B cell (primary cell): ENCODE results near the gene VWA5B1. TPM values are rescaled to one million over a fixed set of nuclear protein-coding genes. Genes with fewer than 3 reads are reported as not detected.

Experiments used
- ATAC-seq: fragments of 200-7000 bp; cut with Tn5 transposase; one replicate; pipeline ENCODE4 v1.10.0; 2021; ENCODE audit warnings: low read depth, mild to moderate bottlenecking, moderate number of reproducible peaks, moderate library complexity
- CTCF ChIA-PET: fragments of 350-600 bp; sonication (Branson Sonifier 250); formaldehyde crosslinking; loops from one replicate; lab custom pipeline; 2021; ENCODE audit warnings: antibody characterized with exemption, inconsistent platforms; lab: Charles Lee
- POLR2A ChIA-PET: fragments of 350-600 bp; sonication (Branson Sonifier 250); formaldehyde crosslinking; loops from one replicate; lab custom pipeline; 2021; ENCODE audit warnings: antibody characterized with exemption; lab: Charles Lee
- DNase-seq: peaks from one replicate; pipeline ENCODE4 v3.0.0; 2013
- H2AFZ ChIP-seq: 2 replicates; pipeline ENCODE4 v1.6.1; 2012; ENCODE audit warnings: mild to moderate bottlenecking, low read depth, low read length; ENCODE audit not compliant: insufficient read depth, poor library complexity, severe bottlenecking
- H3K27ac ChIP-seq, 2 donors: 1 replicate in 1 of 2; 2 replicates in 1 of 2; pipeline ENCODE4 v1.5.1; 2012 to 2013; ENCODE audit warnings: low read length in 2 of 2, mild to moderate bottlenecking in 2 of 2, moderate library complexity in 1 of 2
- H3K27me3 ChIP-seq, 4 experiments: fragments of 200-600 bp in 1 of 4; sonication (generic) in 1 of 4; replicated peaks in 1 of 4; 1 replicate in 2 of 4; 2 replicates in 2 of 4; pipeline versions ENCODE4 v1.6.1 to v1.7.0; 2013 to 2016; ENCODE audit warnings: low read length in 3 of 4, mild to moderate bottlenecking in 2 of 4, mixed read lengths in 1 of 4, moderate library complexity in 1 of 4; ENCODE audit not compliant: insufficient read depth in 4 of 4, control insufficient read depth in 3 of 4; ENCODE audit errors: control extremely low read depth in 1 of 4
- H3K36me3 ChIP-seq, 2 experiments: replicated peaks in 1 of 2; 1 replicate in 1 of 2; 2 replicates in 1 of 2; pipeline versions ENCODE4 v1.6.1 to v1.7.1; 2013; ENCODE audit warnings: low read length in 1 of 2; ENCODE audit not compliant: insufficient read depth in 2 of 2, control insufficient read depth in 1 of 2; ENCODE audit errors: control extremely low read depth in 1 of 2, extremely low read depth in 1 of 2
- H3K4me1 ChIP-seq, 2 donors: fragments of 200-600 bp in 1 of 2; sonication (generic) in 1 of 2; 1 replicate in 1 of 2; 2 replicates in 1 of 2; pipeline versions ENCODE4 v1.5.1 to v1.6.1; 2013 to 2017; ENCODE audit warnings: low read length in 2 of 2; ENCODE audit not compliant: control insufficient read depth in 2 of 2, insufficient read depth in 2 of 2
- H3K4me2 ChIP-seq: replicated peaks from 2 replicates; pipeline ENCODE3; 2012; ENCODE audit warnings: mild to moderate bottlenecking, low read depth, low read length; ENCODE audit not compliant: poor library complexity, severe bottlenecking
- H3K4me3 ChIP-seq, 5 experiments: fragments of 200-600 bp in 1 of 5; sonication (generic) in 1 of 5; 1 replicate in 3 of 5; 2 replicates in 2 of 5; pipeline versions ENCODE4 v1.5.1 to v1.7.0; 2011 to 2016; ENCODE audit warnings: low read length in 4 of 5, mild to moderate bottlenecking in 4 of 5, low read depth in 2 of 5, control low read depth in 1 of 5, moderate library complexity in 1 of 5; ENCODE audit not compliant: insufficient read depth in 1 of 5; ENCODE audit errors: control extremely low read depth in 1 of 5, extremely low read depth in 1 of 5
- H3K79me2 ChIP-seq: fragments of 200-600 bp; sonication (generic); one replicate; pipeline ENCODE4 v1.6.0; 2016; ENCODE audit warnings: low read length; ENCODE audit not compliant: control insufficient read depth, insufficient read depth
- H3K9ac ChIP-seq: fragments of 200-600 bp; sonication (generic); 2 replicates; pipeline ENCODE4 v1.6.1; 2017; ENCODE audit warnings: mild to moderate bottlenecking, low read length, moderate library complexity
- H3K9me3 ChIP-seq, 3 donors: one replicate each; pipeline versions ENCODE4 v1.6.1 to v1.7.1; 2013; ENCODE audit warnings: low read length in 2 of 3; ENCODE audit not compliant: control insufficient read depth in 2 of 3, insufficient read depth in 1 of 3; ENCODE audit errors: control extremely low read depth in 1 of 3
- H4K20me1 ChIP-seq: 2 replicates; pipeline ENCODE4 v1.6.0; 2012; ENCODE audit warnings: mild to moderate bottlenecking, low read length; ENCODE audit not compliant: insufficient read depth, control insufficient read depth, poor library complexity, severe bottlenecking
- H3K27ac Mint-ChIP-seq: one replicate; pipeline ENCODE4 v1.8.0; 2021; ENCODE audit warnings: mixed read lengths
- H3K27me3 Mint-ChIP-seq: one replicate; pipeline ENCODE4 v1.8.0; 2021; ENCODE audit warnings: mixed read lengths
- H3K4me1 Mint-ChIP-seq: one replicate; pipeline ENCODE4 v1.8.0; 2021; ENCODE audit warnings: mixed read lengths
- H3K4me3 Mint-ChIP-seq: one replicate; pipeline ENCODE4 v1.8.0; 2021; ENCODE audit warnings: mixed read lengths
- H3K9me3 Mint-ChIP-seq: one replicate; pipeline ENCODE4 v1.8.0; 2022; ENCODE audit warnings: mixed read lengths; ENCODE audit not compliant: insufficient read depth
- CTCF ChIP-seq: fragments of 200-600 bp; IDR thresholded peaks from one replicate; pipeline ENCODE4 v1.8.0; 2022; ENCODE audit warnings: antibody characterized with exemption, mild to moderate bottlenecking
- EZH2 ChIP-seq: IDR thresholded peaks from 2 replicates; pipeline ENCODE4 v1.6.1; 2012; ENCODE audit warnings: borderline replicate concordance, low read depth, mild to moderate bottlenecking, moderate library complexity, low read length; ENCODE audit not compliant: insufficient read depth, poor library complexity, severe bottlenecking
- whole genome bisulfite sequencing: methylation state at CpG from one replicate; pipeline ENCODE4 v1.1.5; 2013; ENCODE audit warnings: missing lambda C conversion rate; ENCODE audit not compliant: insufficient coverage; 5-methylcytosine and 5-hydroxymethylcytosine counted together
- intact Hi-C: fragments of 100-400 bp; cut with micrococcal nuclease; formaldehyde crosslinking; loops from one replicate; pipeline ENCODE4 v1.10.0; 2022
- polyA plus RNA-seq: library from polyadenylated mRNA; depleted of rRNA; stranded (reverse); fragments of >200 nt; gene quantifications from 2 replicates; pipeline ENCODE4 v1.2.3, GENCODE V29; 2012
- total RNA-seq, 2 donors: library from RNA; stranded (reverse); fragments of 120-200 nt in 1 of 2; gene quantifications; 1 replicate in 1 of 2; 2 replicates in 1 of 2; pipeline versions ENCODE4 v1.2.3 to v1.2.4, GENCODE V29; 2013 to 2022

VWA5B1 gene
- total and polyA plus RNA-seq, 2 donors (not counting 1 experiment from before 2014, with no cell fraction given) = not detected

DNA sequence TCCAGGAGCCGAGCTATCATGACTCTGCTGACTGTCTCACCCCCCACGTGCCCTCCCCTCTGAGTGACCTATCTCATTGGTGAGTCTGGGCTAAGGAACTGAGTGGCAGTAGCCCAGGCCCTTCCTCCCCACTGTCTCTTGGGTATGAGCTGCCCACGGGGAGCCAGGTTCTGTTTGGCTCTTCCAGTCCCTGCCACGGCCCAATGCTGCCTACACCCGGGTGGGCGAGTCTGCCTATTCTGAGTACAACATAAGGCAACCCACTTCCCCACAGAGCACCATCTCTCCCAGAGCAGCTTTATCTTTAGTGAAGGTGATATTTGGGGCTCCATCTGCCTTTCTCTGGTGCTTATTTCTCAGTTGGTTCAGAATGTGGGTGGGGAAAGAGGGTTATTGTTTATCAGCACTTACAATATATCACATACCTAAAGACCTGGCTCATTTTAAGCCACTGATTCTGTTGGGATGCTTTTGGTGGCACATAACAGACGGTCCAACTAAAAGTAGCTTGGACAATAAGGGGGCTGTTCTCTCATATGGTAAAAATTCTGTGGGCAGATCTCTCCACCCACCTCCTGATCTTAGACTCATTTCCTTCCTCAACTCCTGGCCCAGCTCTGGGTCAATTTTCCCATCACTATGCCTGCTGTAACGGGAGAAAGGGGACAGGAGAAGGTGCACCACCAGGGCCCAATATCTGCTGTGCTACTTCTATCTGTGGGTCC, 27.7 kb upstream of the VWA5B1 start:
- Mint-ChIP-seq H3K4me1 (no peaks in the 10 kb centered on the region), H3K27ac (no peak overlapping the region), H3K4me3 (no peak overlapping the region), H3K27me3 (peaks cover 30% of the 10 kb centered on the region), H3K9me3 (no peaks in the 10 kb centered on the region)
- CTCF ChIA-PET = no interaction called here
- Histone ChIP-seq H3K9me3 (no peaks in the 10 kb centered on the region), H3K27me3 (no peaks in the 10 kb centered on the region), H3K79me2 (no peaks in the 10 kb centered on the region), H4K20me1 (no peaks in the 10 kb centered on the region), H3K36me3 (no peaks in the 10 kb centered on the region), H2AFZ (no peak overlapping the region), H3K4me2 (no peak overlapping the region), H3K4me3 (no peak overlapping the region), H3K4me1 (no peaks in the 10 kb centered on the region), H3K27ac (no peak overlapping the region), H3K9ac (no peak overlapping the region)
- ATAC-seq = no peak
- WGBS = 30% methylated on average over 1 of the region's 8 CpGs
- TF ChIP-seq CTCF = no peak
- no peak for TF ChIP-seq EZH2
- no peak for DNase-seq
- POLR2A ChIA-PET = no interaction called here
- intact Hi-C loops = no loop called here

GRCh38 chr1:20265250-20265649, 25.4 kb upstream of the VWA5B1 start:
- H3K9me3 ChIP-seq = no peaks in the 10 kb centered on the region
- Mint-ChIP-seq H3K9me3 (no peaks in the 10 kb centered on the region), H3K4me1 (no peaks in the 10 kb centered on the region), H3K27me3 (peaks cover 47% of the 10 kb centered on the region), H3K4me3 (no peak overlapping the region), H3K27ac (no peak overlapping the region)
- POLR2A ChIA-PET = no interaction called here
- TF ChIP-seq EZH2 (no peak), CTCF (no peak)
- ATAC-seq (no peak), DNase-seq (no peak)
- CTCF ChIA-PET = no interaction called here
- H3K9ac ChIP-seq = no peak overlapping the region
- H3K4me2 ChIP-seq = no peak overlapping the region
- no peak overlapping the region for H3K27ac ChIP-seq
- H4K20me1 ChIP-seq = no peaks in the 10 kb centered on the region
- H3K27me3 ChIP-seq = peaks cover 0 to 9% (median 2%) of the 10 kb centered on the region in 4 experiments
- H3K36me3 ChIP-seq = no peaks in the 10 kb centered on the region
- no CpG with 5 or more reads among the region's 4 CpGs for WGBS
- H3K79me2 ChIP-seq = no peaks in the 10 kb centered on the region
- H3K4me1 ChIP-seq = no peaks in the 10 kb centered on the region
- H3K4me3 ChIP-seq = no peak overlapping the region
- intact Hi-C loops = no loop called here
- no peak overlapping the region for H2AFZ ChIP-seq
